Osteoblast (primary cell): ENCODE data around the gene CLNK. TPM values are rescaled to one million over a fixed set of nuclear protein-coding genes. Genes with fewer than 3 reads are reported as not detected.

Experiments
- DNase-seq: peaks from one replicate; pipeline ENCODE4 v3.0.0; 2011; ENCODE audit warnings: low spot score, mixed read lengths; ENCODE audit not compliant: insufficient read length; ENCODE audit errors: missing footprints
- H2AFZ ChIP-seq: 2 replicates; pipeline ENCODE4 v1.6.0; 2011; ENCODE audit warnings: mild to moderate bottlenecking, low read length
- H3K27ac ChIP-seq: 2 replicates; pipeline ENCODE4 v1.5.1; 2011; ENCODE audit warnings: mild to moderate bottlenecking, low read depth, low read length, moderate library complexity
- H3K27me3 ChIP-seq: 2 replicates; pipeline ENCODE4 v1.6.0; 2012; ENCODE audit warnings: mild to moderate bottlenecking, control low read depth, inconsistent platforms, low read length, moderate library complexity; ENCODE audit not compliant: insufficient read depth
- H3K36me3 ChIP-seq: 2 replicates; pipeline ENCODE4 v1.5.1; 2011; ENCODE audit warnings: mild to moderate bottlenecking, low read length, control low read depth, moderate library complexity; ENCODE audit not compliant: insufficient read depth
- H3K4me1 ChIP-seq: 2 replicates; pipeline ENCODE4 v1.5.1; 2011; ENCODE audit warnings: mild to moderate bottlenecking, low read length, control low read depth, moderate library complexity; ENCODE audit not compliant: insufficient read depth
- H3K4me2 ChIP-seq: 2 replicates; pipeline ENCODE4 v1.6.0; 2011; ENCODE audit warnings: mild to moderate bottlenecking, low read length; ENCODE audit not compliant: insufficient read depth
- H3K4me3 ChIP-seq: fragments of 200-600 bp; sonication (generic); 3 replicates; pipeline ENCODE4 v1.5.1; 2012; ENCODE audit warnings: mild to moderate bottlenecking, low read length, inconsistent platforms; ENCODE audit not compliant: insufficient read depth
- H3K79me2 ChIP-seq: 2 replicates; pipeline ENCODE4 v1.6.0; 2012; ENCODE audit warnings: mild to moderate bottlenecking, low read length, control low read depth, inconsistent platforms; ENCODE audit not compliant: insufficient read depth
- H3K9me3 ChIP-seq: 2 replicates; pipeline ENCODE4 v1.5.1; 2011; ENCODE audit warnings: low read depth, low read length, control low read depth
- H4K20me1 ChIP-seq: 2 replicates; pipeline ENCODE4 v1.6.0; 2012; ENCODE audit warnings: mild to moderate bottlenecking, low read length, control low read depth; ENCODE audit not compliant: insufficient read depth
- total RNA-seq: library from RNA; depleted of rRNA; stranded (reverse); fragments of >200 nt; gene quantifications from 2 replicates; pipeline ENCODE4 v1.2.3, GENCODE V29; 2012
- TF ChIP-seq, protein P1 (sequence below): IDR thresholded peaks from 2 replicates; pipeline ENCODE4 v1.5.1; 2011; ENCODE audit warnings: mild to moderate bottlenecking, low read depth, low read length, moderate library complexity; ENCODE audit errors: extremely low read depth

The CLNK gene
- total RNA-seq, 1 donor, result not detected

GRCh38 chr4:10691651-10692050 lies 7.1 kb upstream of the CLNK start:
- Histone ChIP-seq H3K79me2 (no peaks in the 10 kb centered on the region), H3K4me1 (no peaks in the 10 kb centered on the region), H3K9me3 (no peaks in the 10 kb centered on the region), H4K20me1 (no peaks in the 10 kb centered on the region), H2AFZ (no peak overlapping the region), H3K36me3 (no peaks in the 10 kb centered on the region), H3K4me2 (no peak overlapping the region), H3K27ac (no peak overlapping the region), H3K4me3 (no peak overlapping the region), H3K27me3 (no peaks in the 10 kb centered on the region)
- TF ChIP-seq, protein P1, sequence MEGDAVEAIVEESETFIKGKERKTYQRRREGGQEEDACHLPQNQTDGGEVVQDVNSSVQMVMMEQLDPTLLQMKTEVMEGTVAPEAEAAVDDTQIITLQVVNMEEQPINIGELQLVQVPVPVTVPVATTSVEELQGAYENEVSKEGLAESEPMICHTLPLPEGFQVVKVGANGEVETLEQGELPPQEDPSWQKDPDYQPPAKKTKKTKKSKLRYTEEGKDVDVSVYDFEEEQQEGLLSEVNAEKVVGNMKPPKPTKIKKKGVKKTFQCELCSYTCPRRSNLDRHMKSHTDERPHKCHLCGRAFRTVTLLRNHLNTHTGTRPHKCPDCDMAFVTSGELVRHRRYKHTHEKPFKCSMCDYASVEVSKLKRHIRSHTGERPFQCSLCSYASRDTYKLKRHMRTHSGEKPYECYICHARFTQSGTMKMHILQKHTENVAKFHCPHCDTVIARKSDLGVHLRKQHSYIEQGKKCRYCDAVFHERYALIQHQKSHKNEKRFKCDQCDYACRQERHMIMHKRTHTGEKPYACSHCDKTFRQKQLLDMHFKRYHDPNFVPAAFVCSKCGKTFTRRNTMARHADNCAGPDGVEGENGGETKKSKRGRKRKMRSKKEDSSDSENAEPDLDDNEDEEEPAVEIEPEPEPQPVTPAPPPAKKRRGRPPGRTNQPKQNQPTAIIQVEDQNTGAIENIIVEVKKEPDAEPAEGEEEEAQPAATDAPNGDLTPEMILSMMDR, result no peak
- no peak for DNase-seq

- Histone ChIP-seq H4K20me1 (no peaks in the 10 kb centered on the region), H3K36me3 (no peaks in the 10 kb centered on the region), H3K27ac (no peak overlapping the region), H3K27me3 (no peaks in the 10 kb centered on the region), H2AFZ (no peak overlapping the region), H3K4me1 (no peaks in the 10 kb centered on the region), H3K79me2 (no peaks in the 10 kb centered on the region), H3K9me3 (no peaks in the 10 kb centered on the region), H3K4me2 (no peak overlapping the region), H3K4me3 (no peak overlapping the region)
- no peak for DNase-seq
- TF ChIP-seq, protein P1, result no peak
Measured at GRCh38 chr4:10690185-10690907, 5.8 kb upstream of the CLNK start.

- no peak overlapping the region for H2AFZ ChIP-seq
- TF ChIP-seq, protein P1, result no peak
- H3K4me1 ChIP-seq, result no peaks in the 10 kb centered on the region
- H3K27ac ChIP-seq, result no peak overlapping the region
- no peaks in the 10 kb centered on the region for H3K36me3 ChIP-seq
- no peaks in the 10 kb centered on the region for H4K20me1 ChIP-seq
- H3K4me2 ChIP-seq, result no peak overlapping the region
- H3K4me3 ChIP-seq, result no peak overlapping the region
- H3K9me3 ChIP-seq, result no peaks in the 10 kb centered on the region
- H3K27me3 ChIP-seq, result no peaks in the 10 kb centered on the region
- DNase-seq, result no peak
- H3K79me2 ChIP-seq, result no peaks in the 10 kb centered on the region
Measured at GRCh38 chr4:10688846-10689245, 4.3 kb upstream of the CLNK start.

DNA sequence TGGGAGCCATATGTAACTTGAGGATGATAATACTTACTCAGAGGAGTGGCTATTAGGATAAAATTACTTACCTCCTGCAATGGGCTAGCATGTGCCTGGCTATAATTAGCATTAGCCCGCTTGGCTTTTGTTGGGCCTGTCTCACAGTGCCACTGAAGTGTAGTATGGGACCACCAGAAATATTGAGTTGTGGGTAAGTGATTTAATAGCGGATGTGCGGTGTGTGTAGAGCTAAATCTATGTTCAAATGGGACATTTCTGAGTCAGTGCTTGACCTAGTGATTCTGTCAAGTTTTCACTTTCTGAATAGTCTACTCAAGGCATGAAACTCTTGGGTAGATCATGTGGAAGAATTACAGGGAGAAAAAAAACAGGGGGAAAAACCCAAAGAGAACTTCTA lies 3.5 kb upstream of the CLNK start:
- no peaks in the 10 kb centered on the region for H3K79me2 ChIP-seq
- no peak overlapping the region for H2AFZ ChIP-seq
- H4K20me1 ChIP-seq, result no peaks in the 10 kb centered on the region
- no peak overlapping the region for H3K27ac ChIP-seq
- H3K4me3 ChIP-seq, result no peak overlapping the region
- no peaks in the 10 kb centered on the region for H3K36me3 ChIP-seq
- no peak for DNase-seq
- no peaks in the 10 kb centered on the region for H3K4me1 ChIP-seq
- no peaks in the 10 kb centered on the region for H3K27me3 ChIP-seq
- TF ChIP-seq, protein P1, result no peak
- H3K9me3 ChIP-seq, result no peaks in the 10 kb centered on the region
- H3K4me2 ChIP-seq, result no peak overlapping the region
